Keratinocyte (primary cell): ENCODE measurements around the gene MYO16. TPM values are rescaled to one million over a fixed set of nuclear protein-coding genes. Genes with fewer than 3 reads are reported as not detected.

ENCODE experiments used
- DNase-seq: peaks from one replicate; pipeline ENCODE4 v3.0.0-alpha.2; 2011; ENCODE audit warnings: low read depth, missing footprints, low spot score
- FAIRE-seq: peaks from 2 replicates; lab custom pipeline; 2011; peaks lifted over from hg19 to GRCh38; lab: Jason Lieb, UNC
- H2AFZ ChIP-seq: 2 replicates; pipeline ENCODE4 v1.6.0; 2012; ENCODE audit warnings: low read length, control low read depth, inconsistent platforms; ENCODE audit not compliant: control insufficient read depth
- H3K27ac ChIP-seq: 2 replicates; pipeline ENCODE4 v1.5.1; 2011; ENCODE audit warnings: low read length; ENCODE audit not compliant: control insufficient read depth, insufficient read depth
- H3K27me3 ChIP-seq: 3 replicates; pipeline ENCODE4 v1.6.0; 2011; ENCODE audit warnings: low read length; ENCODE audit not compliant: control insufficient read depth, insufficient read depth; ENCODE audit errors: extremely low read depth
- H3K36me3 ChIP-seq, 2 experiments: 2 replicates in 1 of 2; 3 replicates in 1 of 2; pipeline ENCODE4 v1.5.1; 2011; ENCODE audit warnings: low read length in 2 of 2, mild to moderate bottlenecking in 1 of 2; ENCODE audit not compliant: control insufficient read depth in 2 of 2, insufficient read depth in 2 of 2; ENCODE audit errors: extremely low read depth in 1 of 2
- H3K4me1 ChIP-seq: 3 replicates; pipeline ENCODE4 v1.5.1; 2011; ENCODE audit warnings: low read length; ENCODE audit not compliant: control insufficient read depth, insufficient read depth; ENCODE audit errors: extremely low read depth
- H3K4me2 ChIP-seq: 3 replicates; pipeline ENCODE4 v1.6.0; 2011; ENCODE audit warnings: low read depth, low read length; ENCODE audit not compliant: control insufficient read depth, insufficient read depth; ENCODE audit errors: extremely low read depth
- H3K4me3 ChIP-seq, 3 experiments: fragments of 200-600 bp in 1 of 3; sonication (generic) in 1 of 3; 2 replicates in 2 of 3; 3 replicates in 1 of 3; pipeline ENCODE4 v1.5.1; 2011 to 2016; ENCODE audit warnings: low read length in 3 of 3, mild to moderate bottlenecking in 3 of 3, control low read depth in 2 of 3, inconsistent platforms in 1 of 3, low read depth in 1 of 3, mixed read lengths in 1 of 3, mixed run types in 1 of 3, moderate library complexity in 1 of 3; ENCODE audit not compliant: control insufficient read depth in 2 of 3, insufficient read depth in 2 of 3; ENCODE audit errors: extremely low read depth in 1 of 3
- H3K79me2 ChIP-seq: 2 replicates; pipeline ENCODE4 v1.6.0; 2012; ENCODE audit warnings: low read length; ENCODE audit not compliant: control insufficient read depth, insufficient read depth
- H3K9ac ChIP-seq: 3 replicates; pipeline ENCODE4 v1.6.0; 2011; ENCODE audit warnings: low read length; ENCODE audit not compliant: control insufficient read depth, insufficient read depth; ENCODE audit errors: extremely low read depth
- H3K9me1 ChIP-seq: 3 replicates; pipeline ENCODE4 v1.6.0; 2011; ENCODE audit warnings: low read length; ENCODE audit not compliant: control insufficient read depth, insufficient read depth; ENCODE audit errors: extremely low read depth
- H3K9me3 ChIP-seq: 2 replicates; pipeline ENCODE4 v1.5.1; 2012; ENCODE audit warnings: low read depth, low read length; ENCODE audit not compliant: control insufficient read depth
- H4K20me1 ChIP-seq: 3 replicates; pipeline ENCODE4 v1.6.0; 2011; ENCODE audit warnings: low read length; ENCODE audit not compliant: control insufficient read depth, insufficient read depth; ENCODE audit errors: extremely low read depth
- EZH2 ChIP-seq: IDR thresholded peaks from one replicate; pipeline ENCODE4 v1.6.1; 2012; ENCODE audit warnings: inconsistent platforms, mild to moderate bottlenecking, low read length, moderate library complexity
- dilution Hi-C: fragments of 300-500 bp; cut with MboI; formaldehyde crosslinking; loops from one replicate; pipeline ENCODE4 v1.7.0; 2020; ENCODE audit warnings: low sequenced_read_pairs; ENCODE audit not compliant: extremely low pct_ligation_motif_present
- polyA plus RNA-seq, 5 experiments: library from polyadenylated mRNA; depleted of rRNA in 3 of 5; stranded (reverse) in 3 of 5; stranded (forward) in 1 of 5; unstranded in 1 of 5; fragments of >200 nt; gene quantifications; 1 replicate in 1 of 5; 2 replicates in 3 of 5; 3 replicates in 1 of 5; pipeline versions ENCODE4 v1.2.1 to v1.2.3, GENCODE V29; 2011 to 2012; ENCODE audit warnings: missing spikeins in 2 of 5, low read depth in 1 of 5, low replicate concordance in 1 of 5
- TF ChIP-seq, protein P1 (sequence below), 3 experiments: IDR thresholded peaks in 1 of 3; conservative IDR thresholded peaks in 1 of 3; optimal IDR thresholded peaks in 1 of 3; 2 replicates in 2 of 3; 3 replicates in 1 of 3; pipeline versions ENCODE3 to v1.5.1; 2011; ENCODE audit warnings: low read length in 3 of 3, mild to moderate bottlenecking in 3 of 3, moderate library complexity in 2 of 3, control low read depth in 1 of 3, inconsistent platforms in 1 of 3; ENCODE audit not compliant: insufficient read depth in 2 of 3; ENCODE audit errors: extremely low read depth in 1 of 3

Gene MYO16
- polyA plus RNA-seq, 1 donor (not counting 4 experiments of a cell fraction or from before 2014, with no cell fraction given) = 0.08 TPM

DNA sequence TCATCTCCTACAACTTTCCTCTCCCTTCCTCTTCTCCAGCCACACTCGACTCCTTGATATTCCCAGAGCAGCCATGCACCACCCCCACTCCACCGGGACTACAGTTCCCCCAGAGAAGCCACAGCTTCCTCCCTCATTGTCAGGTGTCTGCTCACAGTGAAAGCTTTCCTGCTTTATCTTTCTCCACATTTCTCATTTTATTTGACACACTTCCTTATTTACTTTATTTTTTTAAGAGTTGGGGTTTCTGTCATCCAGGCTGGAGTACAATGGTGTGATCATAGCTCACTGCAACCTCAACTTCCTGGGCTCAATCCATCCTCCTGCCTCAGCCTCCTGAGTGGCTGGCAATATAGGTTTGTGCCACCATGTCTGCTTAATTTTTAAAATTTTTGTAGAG lies 464.6 kb downstream of the MYO16 start:
- Histone ChIP-seq H3K79me2 (no peaks in the 10 kb centered on the region), H3K9me1 (no peaks in the 10 kb centered on the region), H3K27ac (no peak overlapping the region), H3K9ac (no peak overlapping the region), H3K4me3 (no peak overlapping the region), H3K36me3 (no peaks in the 10 kb centered on the region), H3K4me1 (no peaks in the 10 kb centered on the region), H3K9me3 (no peaks in the 10 kb centered on the region), H4K20me1 (no peaks in the 10 kb centered on the region), H3K27me3 (peaks cover 10% of the 10 kb centered on the region), H3K4me2 (no peak overlapping the region), H2AFZ (no peak overlapping the region)
- no peak for FAIRE-seq
- dilution Hi-C loops = no loop called here
- no peak for TF ChIP-seq EZH2
- TF ChIP-seq, protein P1, sequence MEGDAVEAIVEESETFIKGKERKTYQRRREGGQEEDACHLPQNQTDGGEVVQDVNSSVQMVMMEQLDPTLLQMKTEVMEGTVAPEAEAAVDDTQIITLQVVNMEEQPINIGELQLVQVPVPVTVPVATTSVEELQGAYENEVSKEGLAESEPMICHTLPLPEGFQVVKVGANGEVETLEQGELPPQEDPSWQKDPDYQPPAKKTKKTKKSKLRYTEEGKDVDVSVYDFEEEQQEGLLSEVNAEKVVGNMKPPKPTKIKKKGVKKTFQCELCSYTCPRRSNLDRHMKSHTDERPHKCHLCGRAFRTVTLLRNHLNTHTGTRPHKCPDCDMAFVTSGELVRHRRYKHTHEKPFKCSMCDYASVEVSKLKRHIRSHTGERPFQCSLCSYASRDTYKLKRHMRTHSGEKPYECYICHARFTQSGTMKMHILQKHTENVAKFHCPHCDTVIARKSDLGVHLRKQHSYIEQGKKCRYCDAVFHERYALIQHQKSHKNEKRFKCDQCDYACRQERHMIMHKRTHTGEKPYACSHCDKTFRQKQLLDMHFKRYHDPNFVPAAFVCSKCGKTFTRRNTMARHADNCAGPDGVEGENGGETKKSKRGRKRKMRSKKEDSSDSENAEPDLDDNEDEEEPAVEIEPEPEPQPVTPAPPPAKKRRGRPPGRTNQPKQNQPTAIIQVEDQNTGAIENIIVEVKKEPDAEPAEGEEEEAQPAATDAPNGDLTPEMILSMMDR (optimal IDR thresholded peaks at IDR 0.05 in 1 of 3, IDR thresholded peaks at IDR 0.05 in 1 of 3, conservative IDR thresholded peaks at IDR 0.05 in 1 of 3; ENCODE audit: extremely low read depth in 1 of 3, insufficient read depth in 2 of 3, low read length in 3 of 3) = no peak
- DNase-seq = no peak

GRCh38 chr13:109095126-109095525 lies 465.7 kb downstream of the MYO16 start:
- no peaks in the 10 kb centered on the region for H4K20me1 ChIP-seq
- no peaks in the 10 kb centered on the region for H3K4me1 ChIP-seq
- no peak for DNase-seq
- no peak for FAIRE-seq
- no peak overlapping the region for H3K4me2 ChIP-seq
- H3K4me3 ChIP-seq = no peak overlapping the region
- TF ChIP-seq EZH2 = no peak
- TF ChIP-seq, protein P1 (optimal IDR thresholded peaks at IDR 0.05 in 1 of 3, IDR thresholded peaks at IDR 0.05 in 1 of 3, conservative IDR thresholded peaks at IDR 0.05 in 1 of 3; ENCODE audit: extremely low read depth in 1 of 3, insufficient read depth in 2 of 3, low read length in 3 of 3) = no peak
- dilution Hi-C loops = no loop called here
- H3K27ac ChIP-seq = no peak overlapping the region
- no peak overlapping the region for H2AFZ ChIP-seq
- no peaks in the 10 kb centered on the region for H3K9me1 ChIP-seq
- H3K79me2 ChIP-seq = no peaks in the 10 kb centered on the region
- H3K36me3 ChIP-seq = no peaks in the 10 kb centered on the region
- H3K27me3 ChIP-seq = peaks cover 7% of the 10 kb centered on the region
- no peaks in the 10 kb centered on the region for H3K9me3 ChIP-seq
- no peak overlapping the region for H3K9ac ChIP-seq
